Measurements from ENCODE around the gene PSMA6. TPM values are rescaled to one million over a fixed set of nuclear protein-coding genes. Genes with fewer than 3 reads are reported as not detected.
"Not testable (repeated sequence)": the region's sequence is repeated elsewhere in the genome, so short reads cannot be mapped to it uniquely, and the experiment has no call there.

PSMA6 gene
- total RNA-seq, 4 donors from 2014 or later = 73.6 to 136 (median 116) TPM

DNA sequence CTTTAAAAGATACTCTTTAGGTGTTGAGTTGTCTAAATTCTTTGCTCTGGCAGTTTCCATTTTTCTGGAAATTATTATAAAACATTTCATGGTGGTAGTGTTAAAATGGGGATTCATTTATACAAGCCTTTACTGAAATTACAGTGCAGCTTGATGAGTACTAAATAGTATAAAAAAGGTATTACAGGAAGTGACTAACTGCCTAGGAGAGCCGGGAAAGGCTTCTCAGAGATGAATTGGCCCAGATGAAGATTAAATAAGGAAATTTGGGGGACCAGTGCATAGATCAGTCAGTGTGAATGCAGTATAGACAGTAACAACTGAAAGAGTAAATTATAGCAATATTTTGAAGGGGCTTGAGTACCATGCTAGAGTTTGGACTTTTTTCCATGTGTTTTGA is 7.5 kb downstream of the PSMA6 start:
- peaks cover 0 to 37% (median 0%) of the 10 kb centered on the region in 4 donors for H3K4me1 ChIP-seq
- H3K36me3 ChIP-seq = no peaks in the 10 kb centered on the region
- TF ChIP-seq, protein P1, sequence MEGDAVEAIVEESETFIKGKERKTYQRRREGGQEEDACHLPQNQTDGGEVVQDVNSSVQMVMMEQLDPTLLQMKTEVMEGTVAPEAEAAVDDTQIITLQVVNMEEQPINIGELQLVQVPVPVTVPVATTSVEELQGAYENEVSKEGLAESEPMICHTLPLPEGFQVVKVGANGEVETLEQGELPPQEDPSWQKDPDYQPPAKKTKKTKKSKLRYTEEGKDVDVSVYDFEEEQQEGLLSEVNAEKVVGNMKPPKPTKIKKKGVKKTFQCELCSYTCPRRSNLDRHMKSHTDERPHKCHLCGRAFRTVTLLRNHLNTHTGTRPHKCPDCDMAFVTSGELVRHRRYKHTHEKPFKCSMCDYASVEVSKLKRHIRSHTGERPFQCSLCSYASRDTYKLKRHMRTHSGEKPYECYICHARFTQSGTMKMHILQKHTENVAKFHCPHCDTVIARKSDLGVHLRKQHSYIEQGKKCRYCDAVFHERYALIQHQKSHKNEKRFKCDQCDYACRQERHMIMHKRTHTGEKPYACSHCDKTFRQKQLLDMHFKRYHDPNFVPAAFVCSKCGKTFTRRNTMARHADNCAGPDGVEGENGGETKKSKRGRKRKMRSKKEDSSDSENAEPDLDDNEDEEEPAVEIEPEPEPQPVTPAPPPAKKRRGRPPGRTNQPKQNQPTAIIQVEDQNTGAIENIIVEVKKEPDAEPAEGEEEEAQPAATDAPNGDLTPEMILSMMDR (IDR thresholded peaks at IDR 0.05) = no peak
- TF ChIP-seq POLR2A (IDR thresholded peaks at IDR 0.05) = no peak
- H3K4me3 ChIP-seq = no peak overlapping the region
- no peaks in the 10 kb centered on the region for H3K27me3 ChIP-seq
- H3K9me3 ChIP-seq = no peaks in the 10 kb centered on the region
- no peak for DNase-seq
- H3K27ac ChIP-seq = no peak overlapping the region

DNA sequence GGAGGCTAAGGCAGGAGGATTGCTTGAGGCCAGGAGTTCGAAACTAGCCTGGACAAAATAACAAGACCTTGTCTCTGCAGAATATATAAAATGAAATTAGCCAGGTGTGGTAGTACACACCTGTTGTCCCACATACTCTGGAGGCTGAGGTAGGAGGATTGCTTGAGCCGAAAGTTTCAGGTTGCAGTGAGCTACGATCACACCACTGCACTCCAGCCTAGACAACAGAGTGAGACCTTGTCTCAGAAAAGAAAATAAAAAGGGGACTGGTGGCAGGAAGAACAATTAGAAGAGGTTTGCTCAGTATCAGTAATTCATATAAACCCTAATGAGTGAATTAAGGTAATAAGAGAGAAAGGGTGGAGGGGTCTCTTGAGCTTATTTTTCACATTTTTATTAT is 8.0 kb downstream of the PSMA6 start:
- TF ChIP-seq, protein P1 (IDR thresholded peaks at IDR 0.05) = no peak
- TF ChIP-seq POLR2A (IDR thresholded peaks at IDR 0.05) = no peak
- no peak overlapping the region for H3K4me3 ChIP-seq
- H3K27ac ChIP-seq = no peak overlapping the region
- no peaks in the 10 kb centered on the region for H3K27me3 ChIP-seq
- H3K9me3 ChIP-seq = no peaks in the 10 kb centered on the region
- no peaks in the 10 kb centered on the region for H3K36me3 ChIP-seq
- H3K4me1 ChIP-seq = peaks cover 0 to 32% (median 0%) of the 10 kb centered on the region in 4 donors
- DNase-seq = no peak

DNA sequence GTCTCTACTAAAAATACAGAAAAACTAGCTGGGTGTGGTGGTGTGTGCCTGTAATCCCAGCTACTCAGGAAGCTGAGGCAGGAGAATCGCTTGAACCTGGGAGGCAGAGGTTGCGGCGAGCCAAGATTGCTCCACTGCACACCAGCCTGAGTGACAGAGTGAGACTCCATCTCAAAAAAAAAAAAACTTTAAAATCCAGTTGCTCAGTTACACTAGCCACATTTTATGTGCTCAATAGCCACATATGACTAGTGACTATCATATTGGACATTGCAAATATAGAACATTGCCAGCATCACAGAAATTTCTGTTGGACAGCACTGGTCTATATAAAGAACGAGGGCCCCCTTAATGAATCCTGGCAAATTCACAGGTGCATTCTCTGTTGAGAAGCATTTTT is 9.2 kb downstream of the PSMA6 start:
- H3K4me1 ChIP-seq = peaks cover 0 to 21% (median 0%) of the 10 kb centered on the region in 4 donors
- DNase-seq, H3K36me3 ChIP-seq, H3K4me3 ChIP-seq, H3K27me3 ChIP-seq, H3K9me3 ChIP-seq, H3K27ac ChIP-seq: not testable (repeated sequence)

DNA sequence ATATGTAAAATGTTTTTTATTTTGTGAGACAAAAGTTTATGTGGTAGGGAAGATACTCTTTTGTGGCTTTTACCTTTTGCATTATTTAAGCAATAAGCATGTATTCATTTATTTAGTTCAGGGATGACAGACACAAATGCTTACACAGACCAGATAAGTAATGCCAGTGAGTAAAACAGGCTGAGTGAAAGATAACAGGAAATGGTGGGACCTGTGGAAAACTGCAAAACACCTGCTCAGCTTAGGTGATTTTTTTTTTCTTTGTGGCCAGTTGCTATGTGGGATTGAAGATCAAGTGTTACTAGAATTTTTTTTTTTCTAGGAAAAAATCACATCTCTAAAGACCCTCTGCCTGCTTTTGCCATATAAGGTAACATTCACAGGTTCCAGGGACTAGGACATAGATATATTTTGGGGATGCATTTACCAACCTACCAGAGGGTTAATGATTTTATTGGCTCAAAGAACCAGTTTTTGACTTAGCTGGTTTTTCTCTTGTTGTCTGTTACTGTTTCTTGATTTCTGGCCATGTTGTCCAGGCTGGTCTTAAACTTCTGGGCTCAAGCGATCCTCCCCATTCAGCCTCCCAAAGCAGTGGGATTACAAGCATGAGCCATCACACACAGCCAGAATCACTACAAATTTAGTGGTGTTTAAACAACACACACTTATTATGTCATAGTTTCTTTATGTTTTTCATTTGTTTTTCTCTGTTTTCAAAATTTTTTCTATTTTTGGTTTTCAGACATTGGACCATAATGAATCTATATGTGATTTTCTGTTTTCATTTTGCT is 9.8 kb downstream of the PSMA6 start:
- DNase-seq = no peak
- Histone ChIP-seq H3K9me3 (no peaks in the 10 kb centered on the region), H3K27me3 (no peaks in the 10 kb centered on the region), H3K27ac (no peak overlapping the region), H3K36me3 (no peaks in the 10 kb centered on the region), H3K4me3 (no peak overlapping the region), H3K4me1 (peaks cover 0 to 16% (median 0%) of the 10 kb centered on the region in 4 donors)
- TF ChIP-seq, protein P1 (IDR thresholded peaks at IDR 0.05) = no peak
- TF ChIP-seq POLR2A (IDR thresholded peaks at IDR 0.05) = no peak

DNA sequence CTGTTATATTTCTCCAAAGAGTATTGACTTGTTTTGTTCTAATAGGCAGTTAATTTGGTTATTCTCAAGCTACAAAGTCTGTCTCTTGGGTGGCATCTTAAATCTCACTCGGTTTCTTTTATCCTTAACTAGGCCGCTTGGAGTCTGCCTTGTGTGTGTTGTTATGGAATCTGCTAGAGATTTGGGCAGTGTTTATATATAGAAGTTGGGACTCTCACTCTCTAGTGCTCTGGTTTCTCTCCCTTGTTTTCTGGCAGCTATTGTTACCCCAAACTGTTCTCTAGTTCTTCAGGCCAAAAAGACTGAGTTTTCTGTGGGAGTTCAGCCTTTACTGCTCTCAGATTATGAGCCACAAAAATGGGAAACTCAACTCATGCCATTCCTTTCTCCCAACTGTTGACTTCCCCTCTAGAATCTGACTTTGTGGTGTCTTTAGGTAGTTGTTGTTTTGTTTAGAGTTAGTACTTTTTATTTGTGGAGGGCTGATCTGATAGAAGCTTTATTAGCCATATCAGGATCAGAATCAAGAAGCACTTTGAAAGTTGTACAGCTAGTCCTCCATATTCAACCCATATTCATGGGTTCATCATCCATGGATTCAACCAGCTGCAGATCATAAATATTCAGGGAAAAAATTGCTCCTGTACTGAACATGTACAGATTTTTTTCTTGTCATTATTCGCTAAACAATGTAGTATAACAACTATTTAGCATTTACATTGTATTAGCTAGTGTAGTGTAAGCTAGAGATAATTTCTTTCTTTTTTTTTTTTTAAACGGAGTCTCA is 11.2 kb downstream of the PSMA6 start:
- Histone ChIP-seq H3K27me3 (no peaks in the 10 kb centered on the region), H3K9me3 (no peaks in the 10 kb centered on the region), H3K36me3 (peaks cover 0 to 11% (median 0%) of the 10 kb centered on the region in 3 donors), H3K4me3 (no peak overlapping the region), H3K27ac (no peak overlapping the region), H3K4me1 (peaks cover 0 to 10% (median 0%) of the 10 kb centered on the region in 4 donors)
- TF ChIP-seq POLR2A (IDR thresholded peaks at IDR 0.05) = no peak
- TF ChIP-seq, protein P1 (IDR thresholded peaks at IDR 0.05) = no peak
- DNase-seq = no peak

Measured in Peyer's patch (tissue), 4 donors.